Measurements from ENCODE around the gene AUP1. TPM values are rescaled to one million over a fixed set of nuclear protein-coding genes. Genes with fewer than 3 reads are reported as not detected.

Gene AUP1
- total and polyA plus RNA-seq, 9 of the 15 experiments (the other 6 are each of a cell fraction or from before 2014, with no cell fraction given), result 70.7 to 245 (median 165) TPM

GRCh38 chr2:74503506-74504475 is 25.7 kb downstream of the AUP1 start (continued):
- TF ChIP-seq CHD7 (IDR thresholded peaks at IDR 0.05; ENCODE audit: low read depth, low read length) (no peak), BMI1 (IDR thresholded peaks at IDR 0.05; ENCODE audit: low read length) (no peak), SAFB (IDR thresholded peaks at IDR 0.05; ENCODE audit: borderline replicate concordance, low read depth, low read length) (no peak), TAF1 (IDR thresholded peaks at IDR 0.05; ENCODE audit: control insufficient read depth, extremely low read depth, insufficient read depth, low read length, severe bottlenecking) (peak; percentile 7), DPF2 (IDR thresholded peaks at IDR 0.05) (no peak; the same call in none of the 2 replicates), NONO (IDR thresholded peaks at IDR 0.05; ENCODE audit: low read depth in 2 of 2, low read length in 1 of 2) (no peak), DEAF1 (CRISPR knock-in tag; IDR thresholded peaks at IDR 0.05) (no peak)
- TF ChIP-seq, protein P1, sequence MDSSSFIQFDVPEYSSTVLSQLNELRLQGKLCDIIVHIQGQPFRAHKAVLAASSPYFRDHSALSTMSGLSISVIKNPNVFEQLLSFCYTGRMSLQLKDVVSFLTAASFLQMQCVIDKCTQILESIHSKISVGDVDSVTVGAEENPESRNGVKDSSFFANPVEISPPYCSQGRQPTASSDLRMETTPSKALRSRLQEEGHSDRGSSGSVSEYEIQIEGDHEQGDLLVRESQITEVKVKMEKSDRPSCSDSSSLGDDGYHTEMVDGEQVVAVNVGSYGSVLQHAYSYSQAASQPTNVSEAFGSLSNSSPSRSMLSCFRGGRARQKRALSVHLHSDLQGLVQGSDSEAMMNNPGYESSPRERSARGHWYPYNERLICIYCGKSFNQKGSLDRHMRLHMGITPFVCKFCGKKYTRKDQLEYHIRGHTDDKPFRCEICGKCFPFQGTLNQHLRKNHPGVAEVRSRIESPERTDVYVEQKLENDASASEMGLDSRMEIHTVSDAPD (CRISPR knock-in tag; IDR thresholded peaks at IDR 0.05), result no peak
- TF ChIP-seq, protein P2, sequence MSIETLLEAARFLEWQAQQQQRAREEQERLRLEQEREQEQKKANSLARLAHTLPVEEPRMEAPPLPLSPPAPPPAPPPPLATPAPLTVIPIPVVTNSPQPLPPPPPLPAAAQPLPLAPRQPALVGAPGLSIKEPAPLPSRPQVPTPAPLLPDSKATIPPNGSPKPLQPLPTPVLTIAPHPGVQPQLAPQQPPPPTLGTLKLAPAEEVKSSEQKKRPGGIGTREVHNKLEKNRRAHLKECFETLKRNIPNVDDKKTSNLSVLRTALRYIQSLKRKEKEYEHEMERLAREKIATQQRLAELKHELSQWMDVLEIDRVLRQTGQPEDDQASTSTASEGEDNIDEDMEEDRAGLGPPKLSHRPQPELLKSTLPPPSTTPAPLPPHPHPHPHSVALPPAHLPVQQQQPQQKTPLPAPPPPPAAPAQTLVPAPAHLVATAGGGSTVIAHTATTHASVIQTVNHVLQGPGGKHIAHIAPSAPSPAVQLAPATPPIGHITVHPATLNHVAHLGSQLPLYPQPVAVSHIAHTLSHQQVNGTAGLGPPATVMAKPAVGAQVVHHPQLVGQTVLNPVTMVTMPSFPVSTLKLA (conservative IDR thresholded peaks at IDR 0.05), result 0 out of 4 replicates have a peak, but pooled peaks of 1 of the 2 experiments have one; percentile 4

All from K562 (cell line).